AG04450 (cell line): ENCODE results near the gene ANXA5. TPM values are rescaled to one million over a fixed set of nuclear protein-coding genes. Genes with fewer than 3 reads are reported as not detected.

Source experiments
- CTCF ChIA-PET: fragments of 300-600, 350-600 bp; formaldehyde crosslinking; extraction: SDS; loops from one replicate; lab custom pipeline; 2022; ENCODE audit warnings: antibody characterized with exemption, inconsistent platforms; lab: Charles Lee
- POLR2A ChIA-PET: fragments of 350-600 bp; formaldehyde crosslinking; extraction: SDS; loops from one replicate; lab custom pipeline; 2021; ENCODE audit warnings: antibody characterized with exemption, inconsistent platforms; lab: Yijun Ruan, JAX
- DNase-seq: peaks from one replicate; pipeline ENCODE4 v3.0.0-alpha.2; 2011; ENCODE audit warnings: low read depth, low spot score
- H3K27ac ChIP-seq: one replicate; pipeline ENCODE4 v1.5.1; 2012; ENCODE audit warnings: low read depth, low read length, control low read depth
- H3K27me3 ChIP-seq: one replicate; pipeline ENCODE4 v1.6.0; 2012; ENCODE audit warnings: low read length; ENCODE audit not compliant: control insufficient read depth, insufficient read depth
- H3K4me3 ChIP-seq: 2 replicates; pipeline ENCODE4 v1.5.1; 2011; ENCODE audit warnings: mild to moderate bottlenecking, low read depth, low read length, control low read depth
- H3K9me3 ChIP-seq: 2 replicates; pipeline ENCODE4 v1.5.1; 2012; ENCODE audit warnings: low read length; ENCODE audit not compliant: control insufficient read depth, insufficient read depth
- polyA plus RNA-seq: library from polyadenylated mRNA; depleted of rRNA; stranded (reverse); fragments of >200 nt; gene quantifications from 2 replicates; pipeline ENCODE4 v1.2.3, GENCODE V29; 2011; rRNA removed
- TF ChIP-seq, protein P1 (sequence below): IDR thresholded peaks from 2 replicates; pipeline ENCODE4 v1.5.1; 2011; ENCODE audit warnings: low read depth, low read length, control low read depth, inconsistent platforms

ANXA5 gene
- polyA plus RNA-seq, 1 experiment = 2,093 TPM

GRCh38 chr4:121642292-121642691 is 54.5 kb downstream of the ANXA5 start:
- ChIA-PET CTCF (interaction anchor here (1.2 kb wide), 1 partner anchor 95 kb away, joined by 4 read pairs; no protein-coding TSS in a partner anchor), POLR2A (no interaction called here)

DNA sequence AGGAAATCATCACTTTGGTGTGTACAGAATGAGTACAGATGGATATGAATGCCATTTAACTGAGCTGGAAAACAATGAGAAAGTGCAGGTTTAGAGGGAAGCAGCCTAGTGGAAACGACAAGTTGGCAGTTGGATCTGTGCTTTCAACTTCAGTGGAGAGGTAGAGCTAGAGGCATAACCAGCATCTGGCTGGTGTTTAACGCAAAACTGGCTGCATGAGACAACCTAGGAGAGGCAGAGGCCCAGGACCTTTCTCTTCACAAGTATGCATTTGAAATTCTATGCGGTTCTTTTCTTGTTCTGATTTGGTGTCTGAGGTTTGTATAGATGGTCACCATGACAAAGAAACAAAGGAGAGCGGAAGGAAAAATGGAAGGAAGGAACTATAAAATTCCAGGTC is 63.1 kb downstream of the ANXA5 start:
- no peak overlapping the region for H3K4me3 ChIP-seq
- ChIA-PET POLR2A (interaction anchor here (0.7 kb wide), 1 partner anchor 63 kb away, joined by 3 read pairs; no protein-coding TSS in a partner anchor), CTCF (interaction anchor here (1.2 kb wide), 1 partner anchor 263 kb away, joined by 4 read pairs; no protein-coding TSS in a partner anchor)
- TF ChIP-seq, protein P1, sequence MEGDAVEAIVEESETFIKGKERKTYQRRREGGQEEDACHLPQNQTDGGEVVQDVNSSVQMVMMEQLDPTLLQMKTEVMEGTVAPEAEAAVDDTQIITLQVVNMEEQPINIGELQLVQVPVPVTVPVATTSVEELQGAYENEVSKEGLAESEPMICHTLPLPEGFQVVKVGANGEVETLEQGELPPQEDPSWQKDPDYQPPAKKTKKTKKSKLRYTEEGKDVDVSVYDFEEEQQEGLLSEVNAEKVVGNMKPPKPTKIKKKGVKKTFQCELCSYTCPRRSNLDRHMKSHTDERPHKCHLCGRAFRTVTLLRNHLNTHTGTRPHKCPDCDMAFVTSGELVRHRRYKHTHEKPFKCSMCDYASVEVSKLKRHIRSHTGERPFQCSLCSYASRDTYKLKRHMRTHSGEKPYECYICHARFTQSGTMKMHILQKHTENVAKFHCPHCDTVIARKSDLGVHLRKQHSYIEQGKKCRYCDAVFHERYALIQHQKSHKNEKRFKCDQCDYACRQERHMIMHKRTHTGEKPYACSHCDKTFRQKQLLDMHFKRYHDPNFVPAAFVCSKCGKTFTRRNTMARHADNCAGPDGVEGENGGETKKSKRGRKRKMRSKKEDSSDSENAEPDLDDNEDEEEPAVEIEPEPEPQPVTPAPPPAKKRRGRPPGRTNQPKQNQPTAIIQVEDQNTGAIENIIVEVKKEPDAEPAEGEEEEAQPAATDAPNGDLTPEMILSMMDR = no peak
- H3K27ac ChIP-seq = no peak overlapping the region
- H3K27me3 ChIP-seq = peaks cover 3% of the 10 kb centered on the region
- no peak for DNase-seq
- no peaks in the 10 kb centered on the region for H3K9me3 ChIP-seq

More at GRCh38 chr4:121642292-121642691, 54.5 kb downstream of the ANXA5 start:
- Histone ChIP-seq H3K27me3 (peaks cover 2% of the 10 kb centered on the region), H3K9me3 (no peaks in the 10 kb centered on the region), H3K27ac (no peak overlapping the region), H3K4me3 (no peak overlapping the region)
- DNase-seq = no peak
- TF ChIP-seq, protein P1 = no peak

DNA sequence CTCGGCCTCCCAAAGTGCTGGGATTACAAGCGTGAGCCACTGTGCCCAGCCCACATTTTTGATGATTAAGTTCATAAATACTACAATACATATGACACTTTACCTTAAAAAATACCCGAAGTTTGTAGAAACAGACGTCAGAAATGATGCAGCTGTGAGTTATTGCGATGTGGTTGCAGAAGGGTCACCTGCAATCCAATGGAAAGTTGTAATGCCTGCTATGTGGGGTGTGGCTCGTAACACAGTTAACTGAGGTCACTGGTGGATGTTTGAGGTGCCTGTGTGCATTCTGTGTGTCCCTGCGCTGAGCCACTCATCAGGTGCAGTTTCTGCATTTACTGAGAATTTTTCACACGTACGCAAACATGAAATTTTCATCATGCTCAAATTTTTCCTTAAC is 64.1 kb downstream of the ANXA5 start:
- Histone ChIP-seq H3K9me3 (no peaks in the 10 kb centered on the region), H3K4me3 (no peak overlapping the region), H3K27ac (no peak overlapping the region), H3K27me3 (peaks cover 3% of the 10 kb centered on the region)
- no peak for DNase-seq
- ChIA-PET POLR2A (no interaction called here), CTCF (no interaction called here)
- TF ChIP-seq, protein P1 = no peak

Other genes with a start within 250 kb of the ANXA5 start
- 6.0 and 7.4 TPM in 2 replicates for gene SMIM43, start 68.2 kb upstream of the ANXA5 start, polyA plus RNA-seq
- 23.5 and 34.7 TPM in 2 replicates for gene EXOSC9, start 104.3 kb upstream of the ANXA5 start, polyA plus RNA-seq
- 13.1 and 18.6 TPM in 2 replicates for gene CCNA2, start 126.9 kb upstream of the ANXA5 start, polyA plus RNA-seq
- gene BBS7, start 173.5 kb upstream of the ANXA5 start, polyA plus RNA-seq = 22.2 and 28.9 TPM in 2 replicates